Endothelial cell of umbilical vein (primary cell): ENCODE results near the gene ARL8B. TPM values are rescaled to one million over a fixed set of nuclear protein-coding genes. Genes with fewer than 3 reads are reported as not detected.

ENCODE experiments used
- BruUV-seq: library from RNA; stranded (reverse); fragments of 400-500 nt; replicated peaks from 2 replicates; lab custom pipeline; 2021; lab: Mats Ljungman, UMichigan
- CTCF ChIA-PET: fragments of 300-600, 350-600 bp; sonication (Branson Sonifier 250); formaldehyde crosslinking; loops from one replicate; lab custom pipeline; 2021; ENCODE audit warnings: antibody characterized with exemption, inconsistent platforms; lab: Charles Lee
- POLR2A ChIA-PET: fragments of 300-600, 350-600 bp; sonication (Branson Sonifier 250); formaldehyde crosslinking; loops from one replicate; lab custom pipeline; 2021; ENCODE audit warnings: antibody characterized with exemption, inconsistent platforms; lab: Charles Lee
- DNase-seq: peaks from one replicate; pipeline ENCODE4 v3.0.0-alpha.2; 2011; ENCODE audit warnings: low read depth, low spot score
- FAIRE-seq: peaks from 2 replicates; lab custom pipeline; 2011; peaks lifted over from hg19 to GRCh38; lab: Jason Lieb, UNC
- H2AFZ ChIP-seq: 2 replicates; pipeline ENCODE4 v1.6.0; 2012; ENCODE audit warnings: low read depth, low read length, control low read depth, inconsistent platforms
- H3K27ac ChIP-seq: 2 replicates; pipeline ENCODE4 v1.5.1; 2011; ENCODE audit warnings: low read depth, mild to moderate bottlenecking, control low read depth, low read length, moderate library complexity; ENCODE audit not compliant: insufficient read depth
- H3K27me3 ChIP-seq, 2 experiments: 2 replicates each; pipeline versions ENCODE4 v1.6.0 to v1.6.1; 2011; ENCODE audit warnings: low read length in 2 of 2, mixed read lengths in 1 of 2; ENCODE audit not compliant: control insufficient read depth in 2 of 2, insufficient read depth in 2 of 2
- H3K36me3 ChIP-seq, 2 experiments: 2 replicates in 1 of 2; 3 replicates in 1 of 2; pipeline ENCODE4 v1.5.1; 2011; ENCODE audit warnings: low read length in 2 of 2, mild to moderate bottlenecking in 1 of 2, moderate library complexity in 1 of 2; ENCODE audit not compliant: control insufficient read depth in 2 of 2, insufficient read depth in 2 of 2; ENCODE audit errors: extremely low read depth in 1 of 2
- H3K4me1 ChIP-seq: 3 replicates; pipeline ENCODE4 v1.5.1; 2011; ENCODE audit warnings: mild to moderate bottlenecking, low read length; ENCODE audit not compliant: control insufficient read depth, insufficient read depth; ENCODE audit errors: extremely low read depth
- H3K4me2 ChIP-seq: 2 replicates; pipeline ENCODE4 v1.6.1; 2011; ENCODE audit warnings: low read length, control low read depth, mixed read lengths; ENCODE audit not compliant: insufficient read depth
- H3K4me3 ChIP-seq, 3 experiments: fragments of 200-600 bp in 1 of 3; sonication (generic), shearing (Covaris generic) in 1 of 3; replicated peaks in 1 of 3; 2 replicates each; pipeline ENCODE4 v1.5.1; 2011 to 2016; ENCODE audit warnings: control low read depth in 3 of 3, low read length in 3 of 3, mild to moderate bottlenecking in 2 of 3, inconsistent platforms in 1 of 3, low read depth in 1 of 3, moderate library complexity in 1 of 3; ENCODE audit not compliant: insufficient read depth in 1 of 3
- H3K79me2 ChIP-seq: 2 replicates; pipeline ENCODE4 v1.6.0; 2012; ENCODE audit warnings: low read length, inconsistent platforms; ENCODE audit not compliant: control insufficient read depth, insufficient read depth
- H3K9ac ChIP-seq: replicated peaks from 2 replicates; pipeline ENCODE3; 2011; ENCODE audit warnings: low read length, control low read depth; ENCODE audit not compliant: insufficient read depth; ENCODE audit errors: extremely low read depth
- H3K9me1 ChIP-seq: replicated peaks from 3 replicates; pipeline ENCODE4 v1.6.0; 2011; ENCODE audit warnings: mild to moderate bottlenecking, low read length; ENCODE audit not compliant: control insufficient read depth, insufficient read depth; ENCODE audit errors: extremely low read depth
- H3K9me3 ChIP-seq: replicated peaks from 2 replicates; pipeline ENCODE4 v1.5.1; 2012; ENCODE audit warnings: low read length, inconsistent platforms; ENCODE audit not compliant: control insufficient read depth, insufficient read depth
- H4K20me1 ChIP-seq: replicated peaks from 2 replicates; pipeline ENCODE3; 2011; ENCODE audit warnings: mild to moderate bottlenecking, low read length; ENCODE audit not compliant: control insufficient read depth, insufficient read depth; ENCODE audit errors: extremely low read depth
- EZH2 ChIP-seq: IDR thresholded peaks from 2 replicates; pipeline ENCODE4 v1.6.1; 2012; ENCODE audit warnings: borderline replicate concordance, low read depth, mild to moderate bottlenecking, moderate library complexity, low read length, inconsistent platforms; ENCODE audit not compliant: severe bottlenecking
- FOS ChIP-seq: IDR thresholded peaks from 2 replicates; pipeline ENCODE4 v1.6.1; 2011; ENCODE audit warnings: mild to moderate bottlenecking, low read length, moderate library complexity, borderline replicate concordance; ENCODE audit not compliant: insufficient read depth
- GATA2 ChIP-seq: IDR thresholded peaks from 2 replicates; pipeline ENCODE4 v1.7.0; 2011; ENCODE audit warnings: low read depth, mild to moderate bottlenecking, moderate library complexity, mixed read lengths, low read length; ENCODE audit not compliant: insufficient read length, insufficient read depth
- JUN ChIP-seq: IDR thresholded peaks from 2 replicates; pipeline ENCODE4 v1.6.1; 2011; ENCODE audit warnings: borderline replicate concordance, low read depth; ENCODE audit not compliant: insufficient read length, insufficient read depth
- MYC ChIP-seq: IDR thresholded peaks from one replicate; pipeline ENCODE4 v1.6.1; 2011; ENCODE audit warnings: mild to moderate bottlenecking, low read depth, low read length
- POLR2A ChIP-seq: IDR thresholded peaks from 2 replicates; pipeline ENCODE4 v1.6.1; 2012; ENCODE audit warnings: low read depth, mild to moderate bottlenecking, control low read depth, low read length
- POLR2AphosphoS5 ChIP-seq: IDR thresholded peaks from 2 replicates; pipeline ENCODE4 v1.6.1; 2012; ENCODE audit warnings: low read depth, mild to moderate bottlenecking, control low read depth, low read length, moderate library complexity; ENCODE audit not compliant: insufficient read depth
- dilution Hi-C: fragments of 300-500 bp; cut with MboI; formaldehyde crosslinking; loops from one replicate; pipeline ENCODE4 v1.15.0; 2019; ENCODE audit warnings: low sequenced_read_pairs; ENCODE audit not compliant: extremely low pct_ligation_motif_present
- intact Hi-C: fragments of 100-400 bp; cut with micrococcal nuclease; formaldehyde crosslinking; loops from one replicate; pipeline ENCODE4 v1.10.0; 2022
- polyA plus RNA-seq, 4 experiments: library from polyadenylated mRNA; depleted of rRNA in 3 of 4; stranded (reverse) in 3 of 4; unstranded in 1 of 4; fragments of >200 nt; gene quantifications; 2 replicates each; pipeline versions ENCODE4 v1.2.1 to v1.2.3, GENCODE V29; 2011 to 2012; ENCODE audit warnings: missing spikeins in 1 of 4
- total RNA-seq: library from RNA; stranded (reverse); gene quantifications from 2 replicates; pipeline ENCODE4 v1.2.3, GENCODE V29; 2021
- TF ChIP-seq, protein P1 (sequence below), 2 donors: IDR thresholded peaks; 1 replicate in 1 of 2; 2 replicates in 1 of 2; pipeline ENCODE4 v1.5.1; 2011; ENCODE audit warnings: low read length in 2 of 2, mild to moderate bottlenecking in 2 of 2, moderate library complexity in 2 of 2, control low read depth in 1 of 2, inconsistent platforms in 1 of 2, low read depth in 1 of 2; ENCODE audit not compliant: insufficient read depth in 1 of 2; ENCODE audit errors: extremely low read depth in 1 of 2
- TF ChIP-seq, protein P2 (sequence below): IDR thresholded peaks from 2 replicates; pipeline ENCODE4 v1.6.1; 2011; ENCODE audit not compliant: insufficient read depth, insufficient read length

Gene ARL8B
- total and polyA plus RNA-seq, 2 donors (not counting 3 experiments of a cell fraction or from before 2014, with no cell fraction given), result 32.1 to 58.2 TPM

DNA sequence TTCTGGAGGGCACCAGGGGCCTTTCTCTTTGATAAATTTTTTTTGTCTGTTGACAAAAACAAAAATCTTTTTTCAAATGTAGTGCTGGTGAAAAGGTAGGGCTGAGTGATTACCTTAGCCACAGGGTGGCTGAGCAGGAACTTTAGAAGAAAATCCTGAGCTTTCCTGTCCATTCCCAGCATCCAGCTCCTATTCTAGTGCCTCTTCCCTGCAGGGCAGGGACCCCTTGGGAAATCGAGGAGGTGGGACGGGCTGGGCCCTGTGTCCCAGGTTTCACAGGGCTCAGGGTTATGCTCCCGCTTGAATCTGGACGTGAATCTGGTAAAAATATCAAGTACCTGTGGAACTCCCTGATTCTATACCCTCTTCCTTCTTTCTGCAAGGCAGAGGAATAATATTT lies 97.1 kb downstream of the ARL8B start:
- peaks cover 7 to 17% of the 10 kb centered on the region in 2 experiments for H3K36me3 ChIP-seq
- FAIRE-seq (no peak), DNase-seq (no peak)
- H3K9ac ChIP-seq, result no peak overlapping the region
- no TSS peak for BruUV-seq
- TF ChIP-seq EZH2 (no peak), JUN (no peak), POLR2A (no peak)
- ChIA-PET POLR2A (no interaction called here), CTCF (no interaction called here)
- no peaks in the 10 kb centered on the region for H3K27me3 ChIP-seq
- H3K4me3 ChIP-seq, result no peak overlapping the region
- dilution Hi-C loops (no loop called here), intact Hi-C loops (no loop called here)
- no peaks in the 10 kb centered on the region for H3K9me1 ChIP-seq
- H2AFZ ChIP-seq, result no peak overlapping the region
- H3K9me3 ChIP-seq, result no peaks in the 10 kb centered on the region
- no peaks in the 10 kb centered on the region for H3K79me2 ChIP-seq
- H3K4me1 ChIP-seq, result no peaks in the 10 kb centered on the region
- no peak overlapping the region for H3K27ac ChIP-seq
- peaks cover 2% of the 10 kb centered on the region for H4K20me1 ChIP-seq
- H3K4me2 ChIP-seq, result no peak overlapping the region

DNA sequence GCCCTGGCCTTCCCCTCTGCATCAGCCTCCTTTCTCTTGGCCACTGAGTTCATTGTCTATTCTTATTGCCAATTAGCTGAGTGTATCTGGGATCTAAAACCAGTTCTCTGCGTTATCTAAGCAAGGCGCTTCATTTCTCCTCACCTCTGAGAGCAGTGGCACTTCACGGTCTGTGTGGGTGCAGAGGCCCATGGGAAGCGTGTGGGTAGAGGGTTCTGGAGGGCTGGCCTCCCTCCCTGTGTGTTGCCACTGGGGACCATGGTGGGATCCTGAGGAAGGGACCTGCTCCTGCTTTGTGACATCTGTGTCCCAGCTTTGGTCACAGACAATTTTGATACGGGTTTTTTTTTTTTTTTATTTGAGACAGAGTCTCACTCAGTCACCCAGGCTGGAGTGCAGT lies 98.1 kb downstream of the ARL8B start:
- H3K9me1 ChIP-seq, result no peaks in the 10 kb centered on the region
- H3K79me2 ChIP-seq, result no peaks in the 10 kb centered on the region
- H3K4me1 ChIP-seq, result no peaks in the 10 kb centered on the region
- no peaks in the 10 kb centered on the region for H3K9me3 ChIP-seq
- dilution Hi-C loops (no loop called here), intact Hi-C loops (no loop called here)
- no peak overlapping the region for H3K27ac ChIP-seq
- DNase-seq (no peak), FAIRE-seq (no peak)
- H2AFZ ChIP-seq, result no peak overlapping the region
- POLR2A ChIA-PET, result no interaction called here
- H3K9ac ChIP-seq, result no peak overlapping the region
- CTCF ChIA-PET, result no interaction called here
- H3K27me3 ChIP-seq, result no peaks in the 10 kb centered on the region
- peaks cover 2% of the 10 kb centered on the region for H4K20me1 ChIP-seq
- H3K36me3 ChIP-seq, result peaks cover 7 to 13% of the 10 kb centered on the region in 2 experiments
- BruUV-seq, result no TSS peak
- TF ChIP-seq FOS, result no peak
- TF ChIP-seq, protein P1, sequence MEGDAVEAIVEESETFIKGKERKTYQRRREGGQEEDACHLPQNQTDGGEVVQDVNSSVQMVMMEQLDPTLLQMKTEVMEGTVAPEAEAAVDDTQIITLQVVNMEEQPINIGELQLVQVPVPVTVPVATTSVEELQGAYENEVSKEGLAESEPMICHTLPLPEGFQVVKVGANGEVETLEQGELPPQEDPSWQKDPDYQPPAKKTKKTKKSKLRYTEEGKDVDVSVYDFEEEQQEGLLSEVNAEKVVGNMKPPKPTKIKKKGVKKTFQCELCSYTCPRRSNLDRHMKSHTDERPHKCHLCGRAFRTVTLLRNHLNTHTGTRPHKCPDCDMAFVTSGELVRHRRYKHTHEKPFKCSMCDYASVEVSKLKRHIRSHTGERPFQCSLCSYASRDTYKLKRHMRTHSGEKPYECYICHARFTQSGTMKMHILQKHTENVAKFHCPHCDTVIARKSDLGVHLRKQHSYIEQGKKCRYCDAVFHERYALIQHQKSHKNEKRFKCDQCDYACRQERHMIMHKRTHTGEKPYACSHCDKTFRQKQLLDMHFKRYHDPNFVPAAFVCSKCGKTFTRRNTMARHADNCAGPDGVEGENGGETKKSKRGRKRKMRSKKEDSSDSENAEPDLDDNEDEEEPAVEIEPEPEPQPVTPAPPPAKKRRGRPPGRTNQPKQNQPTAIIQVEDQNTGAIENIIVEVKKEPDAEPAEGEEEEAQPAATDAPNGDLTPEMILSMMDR (IDR thresholded peaks at IDR 0.05; ENCODE audit: extremely low read depth in 1 of 2, insufficient read depth in 1 of 2, low read depth in 1 of 2, low read length in 2 of 2), result no peak
- no peak for TF ChIP-seq GATA2
- TF ChIP-seq, protein P2, sequence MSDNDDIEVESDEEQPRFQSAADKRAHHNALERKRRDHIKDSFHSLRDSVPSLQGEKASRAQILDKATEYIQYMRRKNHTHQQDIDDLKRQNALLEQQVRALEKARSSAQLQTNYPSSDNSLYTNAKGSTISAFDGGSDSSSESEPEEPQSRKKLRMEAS, result no peak
- no peak for TF ChIP-seq POLR2AphosphoS5
- no peak for TF ChIP-seq MYC
- no peak for TF ChIP-seq EZH2
- TF ChIP-seq POLR2A, result no peak
- no peak for TF ChIP-seq JUN
- no peak overlapping the region for H3K4me2 ChIP-seq
- H3K4me3 ChIP-seq, result no peak overlapping the region
